ENCODE measurements around the gene MTHFR.

- TF ChIP-seq CTCF (IDR thresholded peaks at IDR 0.05) (no peak), POLR2A (IDR thresholded peaks at IDR 0.05) (no peak)
These were observed 48.7 kb downstream of the MTHFR start for GRCh38 chr1:11757047-11757446.
